K562 (cell line): ENCODE measurements around the gene MAB21L3. TPM values are rescaled to one million over a fixed set of nuclear protein-coding genes. Genes with fewer than 3 reads are reported as not detected.

ENCODE experiments used
- CAMTA2 ChIP-seq: fragments of 250-450 bp; sonication (Bioruptor Pico); conservative IDR thresholded peaks from 2 replicates; pipeline ENCODE4 v1.5.1; 2022
- ESRRA ChIP-seq: fragments of 450-650 bp; IDR thresholded peaks from 2 replicates; pipeline ENCODE4 v1.6.1; 2014; ENCODE audit warnings: low read depth, mild to moderate bottlenecking, moderate library complexity, borderline replicate concordance
- FOXA1 ChIP-seq: fragments of 450-650 bp; IDR thresholded peaks from 2 replicates; pipeline ENCODE4 v1.6.1; 2016; ENCODE audit warnings: mild to moderate bottlenecking, borderline replicate concordance
- FOXA3 ChIP-seq, 2 experiments: fragments of 450-650 bp in 1 of 2; sonication (generic) in 1 of 2; formaldehyde crosslinking; IDR thresholded peaks in 1 of 2; conservative IDR thresholded peaks in 1 of 2; 2 replicates each; pipeline versions ENCODE4 v1.4.0 to v1.8.0; 2020 to 2022; ENCODE audit warnings: mild to moderate bottlenecking in 2 of 2, missing genetic modification reagents in 1 of 2
- FOXJ2 ChIP-seq: fragments of 200-800 bp; sonication (Bioruptor generic); IDR thresholded peaks from 2 replicates; pipeline ENCODE4 v1.6.1; 2016; ENCODE audit warnings: missing genetic modification characterization, missing compliant biosample characterization
- HNRNPL ChIP-seq: fragments of 200-400 bp; formaldehyde crosslinking; IDR thresholded peaks from 2 replicates; pipeline ENCODE4 v1.6.1; 2017; ENCODE audit warnings: low read depth, mild to moderate bottlenecking, low read length
- HSF4 ChIP-seq: fragments of 250-450 bp; sonication (Bioruptor Pico); IDR thresholded peaks from 2 replicates; pipeline ENCODE4 v2.1.2; 2022; ENCODE audit warnings: mild to moderate bottlenecking, moderate library complexity, borderline replicate concordance
- KHSRP ChIP-seq: fragments of 450-650 bp; IDR thresholded peaks from 2 replicates; pipeline ENCODE4 v1.6.1; 2017
- MAFG ChIP-seq: fragments of 450-650 bp; conservative IDR thresholded peaks from 2 replicates; pipeline ENCODE4 v1.6.1; 2016; ENCODE audit warnings: missing genetic modification characterization, missing compliant biosample characterization
- NKRF ChIP-seq: fragments of 450-650 bp; IDR thresholded peaks from 2 replicates; pipeline ENCODE4 v1.6.1; 2016; ENCODE audit warnings: borderline replicate concordance
- NR3C1 ChIP-seq: sonication (generic); formaldehyde crosslinking; IDR thresholded peaks from 2 replicates; pipeline ENCODE4 v1.8.1; 2022; ENCODE audit warnings: missing genetic modification reagents
- RCOR1 ChIP-seq, 2 experiments: IDR thresholded peaks; 2 replicates each; pipeline ENCODE4 v1.6.1; 2012; ENCODE audit warnings: low read depth in 2 of 2, low read length in 2 of 2, borderline replicate concordance in 1 of 2, improper control_type of control experiment in 1 of 2
- SAFB2 ChIP-seq: fragments of 200-400 bp; formaldehyde crosslinking; IDR thresholded peaks from 2 replicates; pipeline ENCODE4 v1.6.1; 2018; ENCODE audit warnings: borderline replicate concordance, low read length, low read depth, moderate library complexity; ENCODE audit not compliant: severe bottlenecking
- THAP7 ChIP-seq: fragments of 250-450 bp; sonication (Bioruptor Pico); IDR thresholded peaks from 2 replicates; pipeline ENCODE4 v1.5.0; 2021
- ZFP1 ChIP-seq: fragments of 450-650 bp; formaldehyde crosslinking; IDR thresholded peaks from 2 replicates; pipeline ENCODE4 v1.4.0; 2020; ENCODE audit warnings: mild to moderate bottlenecking, mixed read lengths
- ZNF175 ChIP-seq: fragments of 200-800 bp; sonication (Bioruptor generic); IDR thresholded peaks from 2 replicates; pipeline ENCODE4 v1.6.1; 2016; ENCODE audit warnings: low read depth, mild to moderate bottlenecking, missing genetic modification characterization, missing compliant biosample characterization
- ZNF324 ChIP-seq: fragments of 250-450 bp; sonication (Bioruptor Pico); IDR thresholded peaks from 2 replicates; pipeline ENCODE4 v1.4.0; 2020; ENCODE audit warnings: mild to moderate bottlenecking
- polyA plus RNA-seq, 8 experiments: library from polyadenylated mRNA; depleted of rRNA in 4 of 8; stranded (reverse) in 5 of 8; unstranded in 3 of 8; fragments of >200 nt; fragmentation: Nextera tagmentation in 2 of 8; fragmentation: Illumina TruSeq in 1 of 8; extraction: Ambion mirVana in 2 of 8; extraction: Trizol in 1 of 8; gene quantifications; 2 replicates each; pipeline versions ENCODE4 v1.2.1 to v1.2.3, GENCODE V29; 2011 to 2014; ENCODE audit warnings: inconsistent platforms in 1 of 8, missing spikeins in 1 of 8
- total RNA-seq, 7 experiments: library from RNA; depleted of rRNA in 6 of 7; stranded (reverse); fragments of >200 nt in 6 of 7; fragmentation: Illumina TruSeq in 2 of 7; extraction: Trizol in 2 of 7; gene quantifications; 2 replicates each; pipeline versions ENCODE4 v1.2.1 to v1.2.3, GENCODE V29; 2011 to 2021; ENCODE audit warnings: low replicate concordance in 1 of 7
- TF ChIP-seq, protein P1 (sequence below): fragments of 450-650 bp; IDR thresholded peaks from 2 replicates; pipeline ENCODE4 v1.6.1; 2016
- TF ChIP-seq, protein P2 (sequence below): fragments of 450-650 bp; formaldehyde crosslinking; IDR thresholded peaks from 2 replicates; pipeline ENCODE4 v1.4.0; 2020; ENCODE audit warnings: mild to moderate bottlenecking

MAB21L3 gene
- total and polyA plus RNA-seq, 9 of the 15 experiments (the other 6 are each of a cell fraction or from before 2014, with no cell fraction given) = not detected

- TF ChIP-seq ZFP1 = no peak
- peak; percentile 75; the same call in 1 of the 2 replicates for TF ChIP-seq ESRRA
- no peak for TF ChIP-seq HNRNPL
- TF ChIP-seq CAMTA2 (CRISPR knock-in tag) = no peak
- TF ChIP-seq SAFB2 = no peak
- TF ChIP-seq ZNF175 (CRISPR knock-in tag) = no peak
- TF ChIP-seq FOXA3 (CRISPR knock-in tag; conservative IDR thresholded peaks at IDR 0.05 in 1 of 2, IDR thresholded peaks at IDR 0.05 in 1 of 2) = no peak; a peak in 1 of 4 replicates
- TF ChIP-seq, protein P1, sequence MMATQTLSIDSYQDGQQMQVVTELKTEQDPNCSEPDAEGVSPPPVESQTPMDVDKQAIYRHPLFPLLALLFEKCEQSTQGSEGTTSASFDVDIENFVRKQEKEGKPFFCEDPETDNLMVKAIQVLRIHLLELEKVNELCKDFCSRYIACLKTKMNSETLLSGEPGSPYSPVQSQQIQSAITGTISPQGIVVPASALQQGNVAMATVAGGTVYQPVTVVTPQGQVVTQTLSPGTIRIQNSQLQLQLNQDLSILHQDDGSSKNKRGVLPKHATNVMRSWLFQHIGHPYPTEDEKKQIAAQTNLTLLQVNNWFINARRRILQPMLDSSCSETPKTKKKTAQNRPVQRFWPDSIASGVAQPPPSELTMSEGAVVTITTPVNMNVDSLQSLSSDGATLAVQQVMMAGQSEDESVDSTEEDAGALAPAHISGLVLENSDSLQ = no peak
- TF ChIP-seq RCOR1 (IDR thresholded peaks at IDR 0.05; ENCODE audit: borderline replicate concordance in 1 of 2, low read depth in 2 of 2, low read length in 2 of 2) = peak in 1 of 2 experiments; percentile 73; a peak in 2 of 4 replicates
- TF ChIP-seq KHSRP = no peak
- no peak for TF ChIP-seq NR3C1 (CRISPR knock-in tag)
- no peak for TF ChIP-seq THAP7 (CRISPR knock-in tag)
- TF ChIP-seq NKRF = no peak
- TF ChIP-seq, protein P2, sequence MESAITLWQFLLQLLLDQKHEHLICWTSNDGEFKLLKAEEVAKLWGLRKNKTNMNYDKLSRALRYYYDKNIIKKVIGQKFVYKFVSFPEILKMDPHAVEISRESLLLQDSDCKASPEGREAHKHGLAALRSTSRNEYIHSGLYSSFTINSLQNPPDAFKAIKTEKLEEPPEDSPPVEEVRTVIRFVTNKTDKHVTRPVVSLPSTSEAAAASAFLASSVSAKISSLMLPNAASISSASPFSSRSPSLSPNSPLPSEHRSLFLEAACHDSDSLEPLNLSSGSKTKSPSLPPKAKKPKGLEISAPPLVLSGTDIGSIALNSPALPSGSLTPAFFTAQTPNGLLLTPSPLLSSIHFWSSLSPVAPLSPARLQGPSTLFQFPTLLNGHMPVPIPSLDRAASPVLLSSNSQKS = no peak
- no peak for TF ChIP-seq HSF4 (CRISPR knock-in tag)
- TF ChIP-seq MAFG = no peak
- no peak for TF ChIP-seq ZNF324 (CRISPR knock-in tag)
- TF ChIP-seq FOXA1 = no peak
- TF ChIP-seq FOXJ2 (tag) = no peak
Observed at GRCh38 chr1:116151739-116152576, 40.8 kb downstream of the MAB21L3 start (continued).
